GM23338 (cell line): ENCODE data around the gene VMP1. TPM values are rescaled to one million over a fixed set of nuclear protein-coding genes. Genes with fewer than 3 reads are reported as not detected.

ENCODE experiments used
- ATAC-seq: fragments of 200-7000 bp; cut with Tn5 transposase; 3 replicates; pipeline ENCODE4 v1.9.1; 2020
- DNase-seq: peaks from one replicate; pipeline ENCODE4 v3.0.0-alpha.2; 2015; ENCODE audit warnings: low spot score
- H2AFZ ChIP-seq: fragments of 200-600 bp; sonication (generic); 2 replicates; pipeline ENCODE4 v1.8.0; 2016; ENCODE audit warnings: antibody characterized with exemption, mild to moderate bottlenecking, moderate library complexity
- H3F3A ChIP-seq: fragments of 200-600 bp; sonication (generic); replicated peaks from 2 replicates; pipeline ENCODE4 v1.8.0; 2017; ENCODE audit warnings: antibody characterized with exemption, mixed run types, low read depth
- H3K27ac ChIP-seq: fragments of 200-600 bp; sonication (generic); 2 replicates; pipeline ENCODE4 v1.6.1; 2016; ENCODE audit warnings: low read depth
- H3K27me3 ChIP-seq: fragments of 200-600 bp; sonication (generic); 2 replicates; pipeline ENCODE4 v1.8.0; 2016; ENCODE audit warnings: mild to moderate bottlenecking, mixed run types, moderate library complexity; ENCODE audit not compliant: insufficient read depth
- H3K36me3 ChIP-seq: fragments of 200-600 bp; sonication (generic); 2 replicates; pipeline ENCODE4 v1.8.0; 2016; ENCODE audit warnings: mild to moderate bottlenecking; ENCODE audit not compliant: insufficient read depth
- H3K4me1 ChIP-seq: fragments of 200-600 bp; sonication (generic); 2 replicates; pipeline ENCODE4 v1.8.0; 2016; ENCODE audit warnings: mild to moderate bottlenecking, moderate library complexity; ENCODE audit not compliant: insufficient read depth
- H3K4me2 ChIP-seq: fragments of 200-600 bp; sonication (generic); 2 replicates; pipeline ENCODE4 v1.7.1; 2017; ENCODE audit warnings: mixed run types
- H3K4me3 ChIP-seq: fragments of 200-600 bp; sonication (generic); 2 replicates; pipeline ENCODE4 v1.6.1; 2016; ENCODE audit warnings: mixed run types
- H3K79me2 ChIP-seq: fragments of 200-600 bp; sonication (generic); replicated peaks from 2 replicates; pipeline ENCODE4 v1.8.0; 2017; ENCODE audit warnings: mild to moderate bottlenecking; ENCODE audit not compliant: insufficient read depth
- H3K9me2 ChIP-seq: fragments of 200-600 bp; sonication (generic); 2 replicates; pipeline ENCODE4 v1.8.0; 2017; ENCODE audit not compliant: insufficient read depth
- H4K20me1 ChIP-seq: fragments of 200-600 bp; sonication (generic); replicated peaks from 2 replicates; pipeline ENCODE4 v1.8.0; 2017; ENCODE audit warnings: mild to moderate bottlenecking; ENCODE audit not compliant: insufficient read depth
- H3K27ac Mint-ChIP-seq: 2 replicates; pipeline ENCODE4 v1.8.0; 2020; ENCODE audit warnings: inconsistent platforms, mild to moderate bottlenecking, moderate library complexity, mixed read lengths
- H3K27me3 Mint-ChIP-seq: 3 replicates; pipeline ENCODE4 v1.8.0; 2022; ENCODE audit warnings: low read depth, mild to moderate bottlenecking, moderate library complexity, mixed read lengths, inconsistent platforms; ENCODE audit not compliant: insufficient read depth, poor library complexity
- H3K36me3 Mint-ChIP-seq: 3 replicates; pipeline ENCODE4 v1.8.0; 2021; ENCODE audit warnings: low read depth, mild to moderate bottlenecking, inconsistent platforms, moderate library complexity, mixed read lengths
- H3K4me1 Mint-ChIP-seq: 3 replicates; pipeline ENCODE4 v1.8.0; 2020; ENCODE audit warnings: mild to moderate bottlenecking, inconsistent platforms, mixed read lengths
- H3K4me3 Mint-ChIP-seq: 3 replicates; pipeline ENCODE4 v1.8.0; 2021; ENCODE audit warnings: moderate library complexity, mild to moderate bottlenecking, inconsistent platforms, mixed read lengths
- H3K9me3 Mint-ChIP-seq: 3 replicates; pipeline ENCODE4 v1.8.0; 2020; ENCODE audit warnings: moderate library complexity, mild to moderate bottlenecking, inconsistent platforms, mixed read lengths
- CREB1 ChIP-seq: fragments of 250-450 bp; sonication (Bioruptor Pico); IDR thresholded peaks from 2 replicates; pipeline ENCODE4 v1.5.0; 2020; ENCODE audit warnings: low read depth, mild to moderate bottlenecking, moderate library complexity
- CTCF ChIP-seq, 2 experiments: fragments of 200-600 bp in 1 of 2; sonication (generic) in 1 of 2; conservative IDR thresholded peaks; 2 replicates each; pipeline versions ENCODE4 v1.5.1 to v1.6.1; 2016 to 2017; ENCODE audit warnings: antibody characterized with exemption in 2 of 2, low read depth in 2 of 2, mild to moderate bottlenecking in 2 of 2, moderate library complexity in 1 of 2
- ETS1 ChIP-seq: IDR thresholded peaks from 2 replicates; pipeline ENCODE4 v1.6.1; 2016; ENCODE audit warnings: antibody characterized with exemption
- EZH2 ChIP-seq: fragments of 200-600 bp; sonication (generic); IDR thresholded peaks from one replicate; pipeline ENCODE4 v1.8.0; 2017; ENCODE audit warnings: antibody characterized with exemption, mild to moderate bottlenecking, low read depth; ENCODE audit not compliant: unreplicated experiment
- JUNB ChIP-seq: IDR thresholded peaks from one replicate; pipeline ENCODE4 v1.6.1; 2016; ENCODE audit warnings: antibody characterized with exemption; ENCODE audit not compliant: unreplicated experiment
- NANOG ChIP-seq: IDR thresholded peaks from 2 replicates; pipeline ENCODE4 v1.6.1; 2016; ENCODE audit warnings: antibody characterized with exemption, borderline replicate concordance
- POLR2AphosphoS5 ChIP-seq: IDR thresholded peaks from 2 replicates; pipeline ENCODE4 v1.6.1; 2016; ENCODE audit warnings: antibody characterized with exemption, low read depth
- REST ChIP-seq: IDR thresholded peaks from one replicate; pipeline ENCODE4 v1.6.1; 2018; ENCODE audit warnings: antibody characterized with exemption; ENCODE audit not compliant: unreplicated experiment
- STAT1 ChIP-seq: IDR thresholded peaks from one replicate; pipeline ENCODE4 v1.6.1; 2016; ENCODE audit warnings: antibody characterized with exemption; ENCODE audit not compliant: unreplicated experiment
- ZNF114 ChIP-seq: fragments of 250-450 bp; sonication (Bioruptor Pico); IDR thresholded peaks from 2 replicates; pipeline ENCODE4 v1.5.0; 2020; ENCODE audit warnings: mild to moderate bottlenecking, moderate library complexity
- ZNF331 ChIP-seq: fragments of 250-450 bp; sonication (Bioruptor Pico); IDR thresholded peaks from 2 replicates; pipeline ENCODE4 v1.5.0; 2020; ENCODE audit warnings: low read depth, mild to moderate bottlenecking, moderate library complexity
- ZNF462 ChIP-seq: fragments of 250-450 bp; sonication (Bioruptor Pico); IDR thresholded peaks from 2 replicates; pipeline ENCODE4 v1.5.0; 2020; ENCODE audit warnings: mild to moderate bottlenecking, moderate library complexity
- polyA plus RNA-seq: library from polyadenylated mRNA; unstranded; fragments of >200 nt; fragmentation: Nextera tagmentation; extraction: Ambion mirVana; gene quantifications from 2 replicates; pipeline ENCODE4 v1.2.1, GENCODE V29; 2016
- total RNA-seq: library from RNA; depleted of rRNA; stranded (reverse); fragments of >200 nt; shearing (Covaris generic); gene quantifications from 2 replicates; pipeline ENCODE4 v1.2.3, GENCODE V29; 2014

VMP1 gene
- total and polyA plus RNA-seq, 2 experiments from 2014 or later, result 70.1 to 112 TPM

- no peak for TF ChIP-seq POLR2AphosphoS5
- no peak for TF ChIP-seq ZNF114
- TF ChIP-seq ETS1, result no peak
Observed at GRCh38 chr17:59767176-59767575, 59.7 kb downstream of the VMP1 start (continued).

- H3K4me1 Mint-ChIP-seq, result peaks cover 4% of the 10 kb centered on the region; the same call in 2 of the 3 replicates
- no peak overlapping the region for H3K4me2 ChIP-seq
- H3K27ac ChIP-seq, result no peak overlapping the region; the same call in 1 of the 2 replicates
- H3K27me3 ChIP-seq, result no peaks in the 10 kb centered on the region
- no peak overlapping the region for H3K4me3 ChIP-seq
- no peaks in the 10 kb centered on the region for H3F3A ChIP-seq
- ATAC-seq (no peak), DNase-seq (no peak)
- no peak overlapping the region for H2AFZ ChIP-seq
- H4K20me1 ChIP-seq, result no peaks in the 10 kb centered on the region
- no peaks in the 10 kb centered on the region for H3K9me3 Mint-ChIP-seq
- peaks cover 10% of the 10 kb centered on the region; the same call in 2 of the 3 replicates for H3K36me3 Mint-ChIP-seq
- no peaks in the 10 kb centered on the region for H3K9me2 ChIP-seq
- no peaks in the 10 kb centered on the region for H3K79me2 ChIP-seq
- peak overlapping the region; percentile 85 for H3K27ac Mint-ChIP-seq
- no peaks in the 10 kb centered on the region for H3K27me3 Mint-ChIP-seq
- H3K4me1 ChIP-seq, result no peaks in the 10 kb centered on the region
- no peaks in the 10 kb centered on the region for H3K36me3 ChIP-seq
- H3K4me3 Mint-ChIP-seq, result no peak overlapping the region
- no peak for TF ChIP-seq JUNB
- TF ChIP-seq EZH2, result no peak
- TF ChIP-seq NANOG, result no peak
- TF ChIP-seq REST, result no peak
- no peak for TF ChIP-seq CREB1
- TF ChIP-seq ETS1, result no peak
- no peak for TF ChIP-seq ZNF462 (CRISPR knock-in tag)
- TF ChIP-seq CTCF (conservative IDR thresholded peaks at IDR 0.05; ENCODE audit: low read depth in 2 of 2), result no peak
- TF ChIP-seq STAT1, result no peak
- TF ChIP-seq ZNF331 (CRISPR knock-in tag), result no peak
Observed at GRCh38 chr17:59769887-59770286, 62.4 kb downstream of the VMP1 start.
